SK-N-SH (cell line): Measurements from ENCODE around the gene SCGB1C2. TPM values are rescaled to one million over a fixed set of nuclear protein-coding genes. Genes with fewer than 3 reads are reported as not detected.
A peak's percentile ranks its signal among the peaks of the same experiment; 100 is the strongest.

ENCODE experiments used
- CTCF ChIA-PET: fragments of 300-600, 350-600 bp; formaldehyde crosslinking; extraction: SDS; loops from one replicate; lab custom pipeline; 2021; lab: Yijun Ruan, JAX
- POLR2A ChIA-PET: fragments of 350-600 bp; sonication (Branson Sonifier 250); formaldehyde crosslinking; extraction: SDS; loops from one replicate; lab custom pipeline; 2020; ENCODE audit warnings: antibody characterized with exemption, inconsistent platforms; lab: Yijun Ruan, JAX
- DNase-seq: peaks from one replicate; pipeline ENCODE4 v3.0.0; 2012
- H2AFZ ChIP-seq: fragments of 200-600 bp; sonication (generic); 2 replicates; pipeline ENCODE4 v1.8.1; 2016; ENCODE audit warnings: antibody characterized with exemption, mild to moderate bottlenecking, low read depth
- H3F3A ChIP-seq: fragments of 200-600 bp; sonication (generic); replicated peaks from 2 replicates; pipeline ENCODE3; 2016; ENCODE audit warnings: antibody characterized with exemption, mild to moderate bottlenecking; ENCODE audit not compliant: insufficient read depth
- H3K27ac ChIP-seq, 2 experiments: fragments of 200-500 bp in 1 of 2; fragments of 200-600 bp in 1 of 2; sonication (Bioruptor generic) in 1 of 2; sonication (generic), shearing (Covaris generic) in 1 of 2; 2 replicates each; pipeline versions ENCODE4 v1.5.1 to v1.6.1; 2014 to 2016; ENCODE audit warnings: low read depth in 2 of 2, inconsistent platforms in 1 of 2, low read length in 1 of 2, mild to moderate bottlenecking in 1 of 2, mixed read lengths in 1 of 2
- H3K27me3 ChIP-seq: fragments of 200-600 bp; sonication (generic), shearing (Covaris generic); 2 replicates; pipeline ENCODE4 v1.6.1; 2016; ENCODE audit warnings: mixed run types; ENCODE audit not compliant: insufficient read depth
- H3K36me3 ChIP-seq, 2 experiments: fragments of 200-500 bp in 1 of 2; fragments of 200-600 bp in 1 of 2; sonication (Bioruptor generic) in 1 of 2; sonication (generic) in 1 of 2; replicated peaks in 1 of 2; 2 replicates each; pipeline versions ENCODE3 to v1.5.1; 2014 to 2016; ENCODE audit warnings: low read length in 1 of 2, mild to moderate bottlenecking in 1 of 2; ENCODE audit not compliant: insufficient read depth in 2 of 2, control insufficient read depth in 1 of 2
- H3K4me1 ChIP-seq, 2 experiments: fragments of 200-500 bp in 1 of 2; fragments of 200-600 bp in 1 of 2; sonication (Bioruptor generic) in 1 of 2; sonication (generic), shearing (Covaris generic) in 1 of 2; 2 replicates each; pipeline versions ENCODE4 v1.5.1 to v1.6.1; 2014 to 2016; ENCODE audit warnings: low read depth in 1 of 2, low read length in 1 of 2, mixed run types in 1 of 2; ENCODE audit not compliant: insufficient read depth in 2 of 2, control insufficient read depth in 1 of 2
- H3K4me2 ChIP-seq: fragments of 200-600 bp; sonication (generic), shearing (Covaris generic); 2 replicates; pipeline ENCODE4 v1.6.1; 2017; ENCODE audit warnings: mixed run types
- H3K4me3 ChIP-seq, 2 experiments: fragments of 200-500 bp in 1 of 2; fragments of 200-600 bp in 1 of 2; sonication (Bioruptor generic) in 1 of 2; sonication (generic), shearing (Covaris generic) in 1 of 2; 2 replicates each; pipeline versions ENCODE4 v1.5.1 to v1.8.1; 2014 to 2016; ENCODE audit warnings: low read depth in 2 of 2, inconsistent platforms in 1 of 2, low read length in 1 of 2, mild to moderate bottlenecking in 1 of 2, mixed read lengths in 1 of 2, moderate library complexity in 1 of 2
- H3K79me2 ChIP-seq: fragments of 200-600 bp; sonication (generic); 2 replicates; pipeline ENCODE4 v1.8.1; 2017; ENCODE audit warnings: mild to moderate bottlenecking; ENCODE audit not compliant: insufficient read depth
- H3K9ac ChIP-seq: fragments of 200-600 bp; sonication (generic); 2 replicates; pipeline ENCODE4 v1.6.1; 2017; ENCODE audit warnings: mixed run types
- H3K9me2 ChIP-seq: fragments of 200-600 bp; sonication (generic); 2 replicates; pipeline ENCODE4 v1.6.1; 2017; ENCODE audit warnings: mixed run types
- H3K9me3 ChIP-seq: fragments of 200-600 bp; sonication (generic); 2 replicates; pipeline ENCODE4 v1.6.1; 2017; ENCODE audit warnings: mixed run types, mild to moderate bottlenecking, moderate library complexity
- H4K20me1 ChIP-seq: fragments of 200-600 bp; sonication (generic); 2 replicates; pipeline ENCODE4 v1.6.1; 2017; ENCODE audit warnings: mild to moderate bottlenecking, mixed run types; ENCODE audit not compliant: insufficient read depth
- CHD2 ChIP-seq: fragments of 150-350 bp; IDR thresholded peaks from 2 replicates; pipeline ENCODE4 v1.6.1; 2018; ENCODE audit warnings: low read length; ENCODE audit not compliant: partially characterized antibody
- ELF1 ChIP-seq: IDR thresholded peaks from 2 replicates; pipeline ENCODE4 v1.4.0; 2012
- EP300 ChIP-seq, 2 experiments: IDR thresholded peaks; 2 replicates each; pipeline versions ENCODE4 v1.4.0 to v1.6.1; 2012; ENCODE audit warnings: borderline replicate concordance in 1 of 2, low read depth in 1 of 2, low read length in 1 of 2
- EZH2phosphoT487 ChIP-seq: fragments of 200-600 bp; sonication (generic); IDR thresholded peaks from 2 replicates; pipeline ENCODE4 v1.6.1; 2017; ENCODE audit warnings: low read depth, mixed run types, mild to moderate bottlenecking, antibody characterized with exemption, moderate library complexity, borderline replicate concordance
- FOSL2 ChIP-seq: IDR thresholded peaks from 2 replicates; pipeline ENCODE4 v1.4.0; 2012; ENCODE audit warnings: low read depth, mild to moderate bottlenecking, moderate library complexity, borderline replicate concordance
- FOXJ3 ChIP-seq: sonication (generic); formaldehyde crosslinking; IDR thresholded peaks from 2 replicates; pipeline ENCODE4 v1.5.1; 2020; ENCODE audit warnings: mild to moderate bottlenecking, missing genetic modification reagents
- GABPA ChIP-seq: IDR thresholded peaks from 2 replicates; pipeline ENCODE4 v1.4.0; 2012; ENCODE audit warnings: low read depth, mild to moderate bottlenecking
- GATA2 ChIP-seq: sonication (generic); formaldehyde crosslinking; IDR thresholded peaks from 2 replicates; pipeline ENCODE4 v1.5.0; 2020; ENCODE audit warnings: mild to moderate bottlenecking, missing genetic modification reagents
- PBX3 ChIP-seq: IDR thresholded peaks from 2 replicates; pipeline ENCODE4; 2012
- POLR2AphosphoS5 ChIP-seq: IDR thresholded peaks from 2 replicates; pipeline ENCODE4 v1.6.1; 2012; ENCODE audit warnings: low read depth, low read length
- RXRA ChIP-seq: IDR thresholded peaks from 2 replicates; pipeline ENCODE4 v1.4.0; 2012; ENCODE audit warnings: low read depth, mild to moderate bottlenecking, borderline replicate concordance
- SIN3A ChIP-seq: IDR thresholded peaks from 2 replicates; pipeline ENCODE4 v1.6.1; 2012; ENCODE audit warnings: low read depth, mild to moderate bottlenecking, low read length, moderate library complexity, borderline replicate concordance
- USF1 ChIP-seq: IDR thresholded peaks from 2 replicates; pipeline ENCODE4 v1.4.0; 2012; ENCODE audit warnings: low read depth, borderline replicate concordance
- YY1 ChIP-seq: IDR thresholded peaks from 2 replicates; pipeline ENCODE4 v1.4.0; 2012; ENCODE audit warnings: low read depth, mild to moderate bottlenecking
- WGBS: methylation state at CpG from one replicate; pipeline ENCODE4 v1.1.6; 2017; ENCODE audit warnings: low lambda C conversion rate; 5-methylcytosine and 5-hydroxymethylcytosine counted together
- polyA plus RNA-seq, 3 experiments: library from polyadenylated mRNA; depleted of rRNA; stranded (reverse); fragments of >200 nt; gene quantifications; 2 replicates each; pipeline ENCODE4 v1.2.3, GENCODE V29; 2012
- TF ChIP-seq, protein P1 (sequence below): fragments of 150-350 bp; IDR thresholded peaks from 2 replicates; pipeline ENCODE4 v1.6.1; 2016; ENCODE audit warnings: mild to moderate bottlenecking, low read depth, low read length

The SCGB1C2 gene
- polyA plus RNA-seq, 1 of the 3 experiments (the other 2 are of a cell fraction) = not detected

DNA sequence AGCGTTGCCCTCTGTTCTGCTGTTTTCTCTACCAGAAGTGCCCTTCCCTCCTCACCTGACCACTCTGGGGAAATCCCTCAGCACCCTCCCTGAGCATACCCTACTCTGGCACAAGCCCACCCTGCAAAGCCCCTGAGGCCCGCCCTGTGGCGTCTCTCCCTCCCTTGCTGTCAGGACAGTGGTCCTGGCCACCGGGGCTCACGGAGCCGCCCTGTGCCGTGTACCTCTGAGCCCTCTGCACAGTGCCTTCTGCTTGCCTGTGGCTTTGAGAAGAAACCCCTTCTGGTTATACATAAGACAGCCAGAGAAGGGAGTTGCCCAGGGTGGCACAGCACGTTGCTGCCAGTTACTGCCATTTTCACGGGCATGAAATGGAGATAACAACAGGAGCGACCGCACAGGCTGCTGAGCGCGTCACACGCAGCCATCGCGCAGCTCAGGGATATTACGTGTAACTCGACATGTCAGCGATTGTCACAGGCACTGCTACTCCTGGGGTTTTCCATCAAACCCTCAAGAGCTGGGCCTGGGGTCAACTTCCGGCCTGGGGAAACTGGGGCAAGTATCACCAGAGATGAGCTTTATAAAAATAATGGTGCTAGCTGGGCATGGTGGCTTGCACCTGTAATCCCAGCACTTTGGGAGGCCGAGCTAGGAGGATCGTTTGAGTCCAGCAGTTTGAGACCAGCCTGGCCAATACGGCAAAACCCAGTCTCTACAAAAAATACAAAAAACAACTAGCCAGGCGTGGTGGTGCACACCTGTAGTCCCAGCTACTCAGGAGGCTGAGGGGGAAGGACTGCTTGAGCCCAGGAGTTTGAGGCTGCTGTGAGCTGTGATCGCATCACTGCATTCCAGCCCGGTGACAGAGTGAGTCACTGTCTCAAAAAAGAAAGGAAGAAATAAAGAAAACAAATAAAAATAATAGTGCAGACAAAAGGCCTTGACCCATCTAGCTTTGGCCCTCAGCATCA lies 14.8 kb downstream of the SCGB1C2 start:
- TF ChIP-seq FOXJ3 (CRISPR knock-in tag) (no peak), FOSL2 (peak; percentile 23; the same call in 1 of the 2 replicates)

GRCh38 chr17:152860-153420 lies 15.6 kb downstream of the SCGB1C2 start:
- H3F3A ChIP-seq = no peaks in the 10 kb centered on the region
- no peaks in the 10 kb centered on the region for H4K20me1 ChIP-seq
- no peak overlapping the region for H3K27ac ChIP-seq
- H3K4me1 ChIP-seq = no peaks in the 10 kb centered on the region
- H3K79me2 ChIP-seq = no peaks in the 10 kb centered on the region
- no peaks in the 10 kb centered on the region for H3K9me2 ChIP-seq
- DNase-seq = no peak
- CTCF ChIA-PET = interaction anchor here (0.6 to 1.3 kb wide), 5 partner anchors 17 to 1271 kb away, joined by 3 to 5 read pairs (median 3); no protein-coding TSS in a partner anchor
- H3K4me3 ChIP-seq = no peak overlapping the region
- TF ChIP-seq CHD2 (no peak), EP300 (IDR thresholded peaks at IDR 0.05; ENCODE audit: borderline replicate concordance in 1 of 2, low read depth in 1 of 2, low read length in 1 of 2) (no peak), FOSL2 (no peak), SIN3A (no peak), GATA2 (CRISPR knock-in tag) (no peak), POLR2AphosphoS5 (no peak), USF1 (no peak), PBX3 (no peak), GABPA (no peak), ELF1 (no peak), YY1 (no peak), EZH2phosphoT487 (no peak), RXRA (no peak)
- TF ChIP-seq, protein P1, sequence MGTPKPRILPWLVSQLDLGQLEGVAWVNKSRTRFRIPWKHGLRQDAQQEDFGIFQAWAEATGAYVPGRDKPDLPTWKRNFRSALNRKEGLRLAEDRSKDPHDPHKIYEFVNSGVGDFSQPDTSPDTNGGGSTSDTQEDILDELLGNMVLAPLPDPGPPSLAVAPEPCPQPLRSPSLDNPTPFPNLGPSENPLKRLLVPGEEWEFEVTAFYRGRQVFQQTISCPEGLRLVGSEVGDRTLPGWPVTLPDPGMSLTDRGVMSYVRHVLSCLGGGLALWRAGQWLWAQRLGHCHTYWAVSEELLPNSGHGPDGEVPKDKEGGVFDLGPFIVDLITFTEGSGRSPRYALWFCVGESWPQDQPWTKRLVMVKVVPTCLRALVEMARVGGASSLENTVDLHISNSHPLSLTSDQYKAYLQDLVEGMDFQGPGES = no peak
- TF ChIP-seq, all 33 proteins: peak for 0
- Histone ChIP-seq H3K9ac (no peak overlapping the region), H3K9me3 (no peaks in the 10 kb centered on the region), H2AFZ (no peak overlapping the region), H3K27me3 (no peaks in the 10 kb centered on the region; the same call in 1 of the 2 replicates), H3K36me3 (no peaks in the 10 kb centered on the region), H3K4me2 (no peak overlapping the region)
- 73% methylated on average over 5 of the region's 12 CpGs for WGBS
- POLR2A ChIA-PET = interaction anchor here (0.5 kb wide), 1 partner anchor 455 kb away, joined by 3 read pairs; no protein-coding TSS in a partner anchor

More for the DNA sequence above, 14.8 kb downstream of the SCGB1C2 start:
- no peaks in the 10 kb centered on the region for H3F3A ChIP-seq
- H3K36me3 ChIP-seq = no peaks in the 10 kb centered on the region
- H4K20me1 ChIP-seq = no peaks in the 10 kb centered on the region
- H3K4me3 ChIP-seq = no peak overlapping the region
- 76% methylated on average over 24 of the region's 26 CpGs for WGBS
- no peak for DNase-seq
- no peaks in the 10 kb centered on the region for H3K9me2 ChIP-seq
- no peak overlapping the region for H3K9ac ChIP-seq
- CTCF ChIA-PET = interaction anchor here (0.6 to 3.2 kb wide), 7 partner anchors 13 to 1271 kb away, joined by 3 to 11 read pairs (median 3); no protein-coding TSS in a partner anchor
- no peak overlapping the region for H2AFZ ChIP-seq
- no peak overlapping the region for H3K27ac ChIP-seq
- H3K4me2 ChIP-seq = no peak overlapping the region
- no peaks in the 10 kb centered on the region for H3K4me1 ChIP-seq
- no peaks in the 10 kb centered on the region for H3K79me2 ChIP-seq
- POLR2A ChIA-PET = interaction anchor here (0.5 kb wide), 1 partner anchor 456 kb away, joined by 3 read pairs; no protein-coding TSS in a partner anchor
- H3K9me3 ChIP-seq = no peaks in the 10 kb centered on the region
- no peaks in the 10 kb centered on the region for H3K27me3 ChIP-seq
